OCI-LY1 (cell line): ENCODE measurements around the gene NALCN.

Experiments
- H2AFZ ChIP-seq: fragments of 200-600 bp; sonication (generic), shearing (Covaris generic); 2 replicates; pipeline ENCODE4 v1.6.0; 2014; ENCODE audit warnings: antibody characterized with exemption, mild to moderate bottlenecking, low read length
- H3F3A ChIP-seq: fragments of 200-600 bp; sonication (generic), shearing (Covaris generic); 2 replicates; pipeline ENCODE4 v1.6.0; 2014; ENCODE audit warnings: mild to moderate bottlenecking, antibody characterized with exemption, low read length, moderate library complexity; ENCODE audit not compliant: insufficient read depth
- H3K27ac ChIP-seq: fragments of 200-600 bp; sonication (generic); 2 replicates; pipeline ENCODE4 v1.5.1; 2014; ENCODE audit warnings: low read length, mixed run types, mild to moderate bottlenecking, low read depth; ENCODE audit not compliant: poor library complexity, severe bottlenecking
- H3K27me3 ChIP-seq: fragments of 200-600 bp; sonication (generic); 2 replicates; pipeline ENCODE4 v1.6.0; 2014; ENCODE audit warnings: antibody characterized with exemption, mild to moderate bottlenecking, low read length, moderate library complexity; ENCODE audit not compliant: insufficient read depth
- H3K36me3 ChIP-seq: fragments of 200-600 bp; sonication (generic); 2 replicates; pipeline ENCODE4 v1.6.1; 2014; ENCODE audit warnings: mild to moderate bottlenecking, antibody characterized with exemption, low read length, moderate library complexity, mixed read lengths; ENCODE audit not compliant: insufficient read depth
- H3K4me1 ChIP-seq: fragments of 200-600 bp; sonication (generic); 2 replicates; pipeline ENCODE4 v1.5.1; 2014; ENCODE audit warnings: mild to moderate bottlenecking, low read length, moderate library complexity; ENCODE audit not compliant: insufficient read depth, severe bottlenecking
- H3K4me2 ChIP-seq: fragments of 200-600 bp; sonication (generic), shearing (Covaris generic); 2 replicates; pipeline ENCODE4 v1.6.1; 2014; ENCODE audit warnings: low read length
- H3K4me3 ChIP-seq: fragments of 200-600 bp; sonication (generic); 2 replicates; pipeline ENCODE4 v1.5.1; 2014; ENCODE audit warnings: low read length, low read depth, mild to moderate bottlenecking, mixed read lengths; ENCODE audit not compliant: poor library complexity, severe bottlenecking
- H3K79me2 ChIP-seq: fragments of 200-600 bp; shearing (Covaris generic); 2 replicates; pipeline ENCODE4 v1.6.1; 2016; ENCODE audit warnings: mixed run types, low read length, mixed read lengths; ENCODE audit not compliant: insufficient read depth
- H3K9ac ChIP-seq: fragments of 200-600 bp; sonication (generic), shearing (Covaris generic); 2 replicates; pipeline ENCODE4 v1.6.1; 2014; ENCODE audit warnings: mild to moderate bottlenecking, low read length, mixed read lengths
- H3K9me2 ChIP-seq: fragments of 200-600 bp; sonication (generic), shearing (Covaris generic); 2 replicates; pipeline ENCODE4 v1.6.1; 2014; ENCODE audit warnings: low read depth, mild to moderate bottlenecking, low read length, mixed read lengths
- H3K9me3 ChIP-seq: fragments of 200-600 bp; shearing (Covaris generic); 2 replicates; pipeline ENCODE4 v1.6.1; 2014; ENCODE audit warnings: low read length, mixed read lengths
- H4K20me1 ChIP-seq: fragments of 200-600 bp; sonication (generic), shearing (Covaris generic); 2 replicates; pipeline ENCODE4 v1.6.0; 2016; ENCODE audit warnings: mild to moderate bottlenecking, low read length; ENCODE audit not compliant: insufficient read depth
- CTCF ChIP-seq: fragments of 200-600 bp; sonication (generic), shearing (Covaris generic); IDR thresholded peaks from 2 replicates; pipeline ENCODE4 v1.5.1; 2017; ENCODE audit warnings: mild to moderate bottlenecking, antibody characterized with exemption, low read length, moderate library complexity, mixed read lengths
- EZH2 ChIP-seq: fragments of 200-600 bp; sonication (generic), shearing (Covaris generic); IDR thresholded peaks from 2 replicates; pipeline ENCODE4 v1.8.0; 2017; ENCODE audit warnings: borderline replicate concordance, mixed run types, mild to moderate bottlenecking, antibody characterized with exemption, low read length, moderate library complexity, mixed read lengths

Gene NALCN

GRCh38 chr13:101433895-101434294, 17.6 kb upstream of the NALCN start:
- H3K27ac ChIP-seq = no peak overlapping the region
- TF ChIP-seq EZH2 (no peak), CTCF (no peak)
- H4K20me1 ChIP-seq = no peaks in the 10 kb centered on the region
- H3F3A ChIP-seq = no peaks in the 10 kb centered on the region
- 0 out of 2 replicates have a peak, but pooled peaks cover 3% of the 10 kb centered on the region for H3K9me2 ChIP-seq
- H3K4me2 ChIP-seq = no peak overlapping the region
- no peak overlapping the region for H3K4me3 ChIP-seq
- H3K9me3 ChIP-seq = no peaks in the 10 kb centered on the region
- H3K79me2 ChIP-seq = no peaks in the 10 kb centered on the region
- H3K9ac ChIP-seq = no peak overlapping the region
- no peaks in the 10 kb centered on the region for H3K4me1 ChIP-seq
- H3K27me3 ChIP-seq = no peaks in the 10 kb centered on the region
- no peaks in the 10 kb centered on the region for H3K36me3 ChIP-seq
- H2AFZ ChIP-seq = no peak overlapping the region

DNA sequence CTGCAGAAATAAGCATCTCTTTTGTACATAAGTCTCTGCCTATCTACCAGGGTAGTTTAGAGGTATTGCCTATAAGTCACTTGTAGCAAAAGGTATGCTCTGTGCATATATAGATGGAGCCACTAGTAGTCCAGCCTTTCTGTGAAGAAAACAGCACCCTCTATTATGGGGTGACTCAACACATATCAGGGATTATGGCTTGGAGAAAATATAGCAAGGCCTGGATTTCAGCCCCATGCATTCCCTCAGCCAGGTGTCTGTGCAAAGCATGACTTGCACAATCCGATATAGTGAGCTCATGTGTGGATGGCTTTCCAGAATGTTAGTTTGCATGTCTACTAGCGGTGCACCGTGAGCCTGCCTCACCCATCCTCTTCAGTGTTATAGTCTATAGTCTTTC, 13.4 kb upstream of the NALCN start:
- H3K9ac ChIP-seq = no peak overlapping the region
- H3K4me2 ChIP-seq = no peak overlapping the region
- TF ChIP-seq CTCF (no peak), EZH2 (no peak)

GRCh38 chr13:101425623-101426022, 9.3 kb upstream of the NALCN start:
- no peak overlapping the region for H3K4me3 ChIP-seq
- no peaks in the 10 kb centered on the region for H4K20me1 ChIP-seq
- no peaks in the 10 kb centered on the region for H3F3A ChIP-seq
- H2AFZ ChIP-seq = peak overlapping the region; percentile 59; the same call in 1 of the 2 replicates
- H3K36me3 ChIP-seq = no peaks in the 10 kb centered on the region
- H3K9me2 ChIP-seq = 0 out of 2 replicates have a peak, but pooled peaks cover 2% of the 10 kb centered on the region
- H3K79me2 ChIP-seq = no peaks in the 10 kb centered on the region
- no peaks in the 10 kb centered on the region for H3K4me1 ChIP-seq
- H3K27me3 ChIP-seq = no peaks in the 10 kb centered on the region
- no peak overlapping the region for H3K9ac ChIP-seq
- H3K4me2 ChIP-seq = no peak overlapping the region
- TF ChIP-seq CTCF = no peak
- no peak for TF ChIP-seq EZH2
- no peak overlapping the region for H3K27ac ChIP-seq
- no peaks in the 10 kb centered on the region for H3K9me3 ChIP-seq

More for the DNA sequence above, 13.4 kb upstream of the NALCN start:
- Histone ChIP-seq H3K36me3 (no peaks in the 10 kb centered on the region), H3K27me3 (no peaks in the 10 kb centered on the region), H3K4me3 (no peak overlapping the region), H3F3A (no peaks in the 10 kb centered on the region), H3K9me2 (0 out of 2 replicates have a peak, but pooled peaks cover 3% of the 10 kb centered on the region), H3K4me1 (no peaks in the 10 kb centered on the region), H3K9me3 (no peaks in the 10 kb centered on the region), H2AFZ (no peak overlapping the region), H3K27ac (no peak overlapping the region), H4K20me1 (no peaks in the 10 kb centered on the region), H3K79me2 (no peaks in the 10 kb centered on the region)
